ENCODE results near the gene COL9A3.

COL9A3 gene

GRCh38 chr20:62838128-62838891 is 21.5 kb downstream of the COL9A3 start:
- no peak for DNase-seq (ENCODE audit: extremely low read depth, low read depth)
- TF ChIP-seq, protein P1, sequence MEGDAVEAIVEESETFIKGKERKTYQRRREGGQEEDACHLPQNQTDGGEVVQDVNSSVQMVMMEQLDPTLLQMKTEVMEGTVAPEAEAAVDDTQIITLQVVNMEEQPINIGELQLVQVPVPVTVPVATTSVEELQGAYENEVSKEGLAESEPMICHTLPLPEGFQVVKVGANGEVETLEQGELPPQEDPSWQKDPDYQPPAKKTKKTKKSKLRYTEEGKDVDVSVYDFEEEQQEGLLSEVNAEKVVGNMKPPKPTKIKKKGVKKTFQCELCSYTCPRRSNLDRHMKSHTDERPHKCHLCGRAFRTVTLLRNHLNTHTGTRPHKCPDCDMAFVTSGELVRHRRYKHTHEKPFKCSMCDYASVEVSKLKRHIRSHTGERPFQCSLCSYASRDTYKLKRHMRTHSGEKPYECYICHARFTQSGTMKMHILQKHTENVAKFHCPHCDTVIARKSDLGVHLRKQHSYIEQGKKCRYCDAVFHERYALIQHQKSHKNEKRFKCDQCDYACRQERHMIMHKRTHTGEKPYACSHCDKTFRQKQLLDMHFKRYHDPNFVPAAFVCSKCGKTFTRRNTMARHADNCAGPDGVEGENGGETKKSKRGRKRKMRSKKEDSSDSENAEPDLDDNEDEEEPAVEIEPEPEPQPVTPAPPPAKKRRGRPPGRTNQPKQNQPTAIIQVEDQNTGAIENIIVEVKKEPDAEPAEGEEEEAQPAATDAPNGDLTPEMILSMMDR (IDR thresholded peaks at IDR 0.05; ENCODE audit: low read depth, low read length) = no peak

- TF ChIP-seq, protein P1 (IDR thresholded peaks at IDR 0.05; ENCODE audit: low read depth, low read length) = no peak
- DNase-seq (ENCODE audit: extremely low read depth, low read depth) = no peak
These were observed 22.4 kb downstream of the COL9A3 start for GRCh38 chr20:62839261-62839660.

- no peak for DNase-seq (ENCODE audit: extremely low read depth, low read depth)
- TF ChIP-seq, protein P1 (IDR thresholded peaks at IDR 0.05; ENCODE audit: low read depth, low read length) = no peak
These were observed 23.0 kb downstream of the COL9A3 start for GRCh38 chr20:62839816-62840215.

- TF ChIP-seq, protein P1 (IDR thresholded peaks at IDR 0.05; ENCODE audit: low read depth, low read length) = no peak
- DNase-seq (ENCODE audit: extremely low read depth, low read depth) = no peak
These were observed 23.7 kb downstream of the COL9A3 start for GRCh38 chr20:62840244-62841197.

- DNase-seq (ENCODE audit: extremely low read depth, low read depth) = no peak
These were observed 24.9 kb downstream of the COL9A3 start for GRCh38 chr20:62841705-62842212.

GRCh38 chr20:62843656-62844055 is 26.8 kb downstream of the COL9A3 start:
- no peak for DNase-seq (ENCODE audit: extremely low read depth, low read depth)
- TF ChIP-seq, protein P1 (IDR thresholded peaks at IDR 0.05; ENCODE audit: low read depth, low read length) = no peak

More at GRCh38 chr20:62841705-62842212, 24.9 kb downstream of the COL9A3 start:
- TF ChIP-seq, protein P1 (IDR thresholded peaks at IDR 0.05; ENCODE audit: low read depth, low read length) = no peak
